ENCODE results near the gene SPSB3. TPM values are rescaled to one million over a fixed set of nuclear protein-coding genes. Genes with fewer than 3 reads are reported as not detected.

The SPSB3 gene
- total RNA-seq, 1 experiment from 2014 or later: 34.3 TPM

DNA sequence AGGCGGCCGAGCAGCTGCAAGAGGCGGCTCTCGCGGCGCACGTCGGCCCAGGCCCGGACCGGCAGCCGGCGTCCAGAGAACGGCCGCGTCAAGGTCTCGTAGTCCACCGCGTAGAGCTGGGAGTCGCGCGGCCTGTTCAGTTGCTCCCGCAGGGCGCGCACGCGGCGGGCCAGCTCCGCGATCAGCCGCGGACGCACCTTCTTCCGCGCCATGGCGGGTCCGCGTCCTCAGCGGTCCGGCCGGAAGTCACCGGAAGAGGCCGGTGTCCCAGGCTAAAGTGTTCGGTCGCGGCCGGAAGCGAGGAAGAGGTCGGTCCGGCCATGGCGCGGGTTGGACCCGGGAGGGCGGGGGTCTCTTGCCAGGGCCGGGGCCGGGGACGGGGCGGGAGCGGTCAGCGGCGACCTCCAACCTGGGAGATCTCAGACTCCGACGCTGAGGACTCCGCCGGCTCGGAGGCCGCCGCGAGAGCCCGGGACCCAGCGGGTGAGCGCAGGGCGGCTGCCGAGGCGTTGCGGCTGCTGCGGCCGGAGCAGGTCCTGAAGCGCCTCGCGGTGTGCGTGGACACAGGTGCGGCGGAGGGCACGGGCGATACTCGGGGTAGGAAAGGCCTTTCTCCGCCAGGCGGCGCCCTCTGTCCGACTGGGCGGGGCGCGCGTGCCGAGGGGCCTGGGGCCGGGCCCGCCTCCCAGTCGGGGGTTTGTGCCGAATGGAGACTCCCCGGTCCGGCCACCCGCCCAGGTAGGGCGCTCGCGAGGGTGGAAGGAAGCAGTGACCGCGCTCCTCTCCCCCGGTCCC lies 9.3 kb downstream of the SPSB3 start, which contains the start of gene MRPS34:
MRPS34 (minus strand) TSS at position 227 of the 795 bp plus-strand sequence; CDS start at position 212, 15 bp downstream.
- no peaks in the 10 kb centered on the region for H3K27me3 ChIP-seq
- DNase-seq: peak; percentile 87
- H3K9me3 ChIP-seq: no peaks in the 10 kb centered on the region
- H3K4me3 ChIP-seq: peak within 1 kb of the TSS; percentile 79
- H3K36me3 ChIP-seq: peaks cover 68% of the 10 kb centered on the region

DNA sequence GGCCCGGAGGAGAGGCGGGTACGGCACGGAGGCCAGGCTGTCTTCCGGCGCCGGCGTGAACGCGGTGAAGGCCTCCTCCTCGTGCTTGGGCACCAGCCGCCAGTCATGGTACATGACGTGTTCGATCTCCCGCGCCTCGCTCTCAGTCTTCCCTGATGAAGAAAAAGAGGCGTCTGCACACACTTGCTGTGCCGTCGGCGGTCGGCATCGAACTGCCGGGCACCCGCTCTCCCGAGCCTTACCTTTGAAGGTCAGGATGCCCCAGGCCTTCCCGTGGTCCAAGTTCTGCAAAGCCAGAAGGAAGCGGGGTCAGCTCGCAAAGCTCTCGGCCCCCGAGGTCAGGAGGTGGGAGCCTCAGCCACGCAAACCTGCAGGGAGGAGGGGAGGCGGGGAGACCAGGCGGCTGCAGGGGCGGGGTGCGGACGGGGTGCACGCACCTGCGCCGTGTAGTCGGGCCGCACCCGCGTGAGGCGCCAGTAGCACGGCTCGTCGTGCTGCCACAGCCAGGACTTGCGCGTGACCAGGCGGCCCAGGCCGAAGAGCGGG lies 9.9 kb downstream of the SPSB3 start, which contains the start of gene EME2:
EME2 (plus strand) TSS at position 449 of the 546 bp plus-strand sequence. CDS start 418 bp downstream, outside the sequence.
- DNase-seq: peak; percentile 49

DNA sequence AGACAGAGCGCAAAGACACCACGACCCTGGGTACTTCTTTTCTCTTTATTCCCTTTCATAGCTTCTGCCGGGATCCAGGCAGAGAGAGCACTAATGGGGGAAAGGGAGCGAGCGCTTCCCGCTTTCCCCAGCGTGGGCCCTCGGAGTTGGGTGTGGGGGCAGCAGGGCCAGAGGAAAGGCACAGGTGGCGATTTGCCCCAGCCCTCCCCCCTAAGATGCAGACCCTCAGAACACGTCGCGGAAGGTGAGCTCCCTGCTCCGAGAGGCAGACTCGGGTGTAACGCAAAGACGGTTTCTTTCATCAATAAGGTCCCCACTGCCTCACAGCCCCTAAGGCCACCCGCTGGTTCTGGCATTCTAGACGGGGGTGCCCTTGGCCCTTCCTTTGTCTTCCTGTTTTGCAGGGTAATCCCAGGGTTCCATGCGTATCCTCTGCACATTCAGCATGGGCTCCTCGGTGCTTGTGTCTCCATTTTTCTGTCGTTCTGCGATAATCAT lies 10.5 kb downstream of the SPSB3 start:
- DNase-seq: no peak
- Histone ChIP-seq H3K9me3 (no peaks in the 10 kb centered on the region), H3K4me3 (peak overlapping the region; percentile 79), H3K27me3 (no peaks in the 10 kb centered on the region), H3K36me3 (peaks cover 71% of the 10 kb centered on the region)

More for the DNA sequence above, 9.9 kb downstream of the SPSB3 start, which contains the start of gene EME2:
- Histone ChIP-seq H3K9me3 (no peaks in the 10 kb centered on the region), H3K36me3 (peaks cover 72% of the 10 kb centered on the region), H3K27me3 (no peaks in the 10 kb centered on the region), H3K4me3 (peak within 1 kb of the TSS; percentile 79)

DNA sequence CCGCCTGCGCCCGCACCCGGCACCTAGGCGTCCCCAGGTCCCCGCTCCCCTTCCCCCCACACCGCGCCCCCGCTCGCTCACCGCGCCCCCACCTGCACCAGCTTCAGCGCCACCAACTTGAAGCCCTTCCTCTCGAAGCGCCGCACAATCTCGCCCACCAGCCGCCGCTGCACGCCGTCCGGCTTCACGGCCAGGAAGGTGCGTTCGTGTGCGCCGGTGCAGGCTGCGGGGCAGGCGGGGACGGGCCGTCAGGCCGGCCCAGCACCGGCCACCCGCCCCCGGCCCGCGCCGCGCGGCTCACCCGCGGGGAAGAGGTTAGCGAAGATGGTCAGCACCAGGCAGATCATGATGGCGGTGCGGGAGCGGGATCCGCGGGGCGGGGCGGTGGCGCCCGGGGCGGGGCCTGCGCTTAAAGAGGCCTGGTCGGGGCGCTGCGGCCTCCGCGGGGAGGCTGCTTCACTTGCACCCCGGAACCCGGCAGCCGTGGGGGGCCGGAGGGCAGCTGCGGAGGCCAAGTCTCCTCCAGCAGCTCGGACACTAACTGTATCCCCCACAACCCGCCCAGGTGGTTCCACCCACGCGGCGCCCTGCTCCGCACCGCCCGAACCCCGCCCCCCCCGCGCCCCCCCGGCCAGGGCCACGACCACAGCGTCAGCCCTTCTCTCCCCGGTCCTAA lies 11.0 kb downstream of the SPSB3 start, which contains the start of gene NME3:
NME3 (minus strand) TSS at position 356 of the 676 bp plus-strand sequence; CDS start at position 347, 9 bp downstream.
- no peaks in the 10 kb centered on the region for H3K27me3 ChIP-seq
- H3K4me3 ChIP-seq: peak within 1 kb of the TSS; percentile 79
- H3K36me3 ChIP-seq: peaks cover 66% of the 10 kb centered on the region
- H3K9me3 ChIP-seq: no peaks in the 10 kb centered on the region
- DNase-seq: no peak

DNA sequence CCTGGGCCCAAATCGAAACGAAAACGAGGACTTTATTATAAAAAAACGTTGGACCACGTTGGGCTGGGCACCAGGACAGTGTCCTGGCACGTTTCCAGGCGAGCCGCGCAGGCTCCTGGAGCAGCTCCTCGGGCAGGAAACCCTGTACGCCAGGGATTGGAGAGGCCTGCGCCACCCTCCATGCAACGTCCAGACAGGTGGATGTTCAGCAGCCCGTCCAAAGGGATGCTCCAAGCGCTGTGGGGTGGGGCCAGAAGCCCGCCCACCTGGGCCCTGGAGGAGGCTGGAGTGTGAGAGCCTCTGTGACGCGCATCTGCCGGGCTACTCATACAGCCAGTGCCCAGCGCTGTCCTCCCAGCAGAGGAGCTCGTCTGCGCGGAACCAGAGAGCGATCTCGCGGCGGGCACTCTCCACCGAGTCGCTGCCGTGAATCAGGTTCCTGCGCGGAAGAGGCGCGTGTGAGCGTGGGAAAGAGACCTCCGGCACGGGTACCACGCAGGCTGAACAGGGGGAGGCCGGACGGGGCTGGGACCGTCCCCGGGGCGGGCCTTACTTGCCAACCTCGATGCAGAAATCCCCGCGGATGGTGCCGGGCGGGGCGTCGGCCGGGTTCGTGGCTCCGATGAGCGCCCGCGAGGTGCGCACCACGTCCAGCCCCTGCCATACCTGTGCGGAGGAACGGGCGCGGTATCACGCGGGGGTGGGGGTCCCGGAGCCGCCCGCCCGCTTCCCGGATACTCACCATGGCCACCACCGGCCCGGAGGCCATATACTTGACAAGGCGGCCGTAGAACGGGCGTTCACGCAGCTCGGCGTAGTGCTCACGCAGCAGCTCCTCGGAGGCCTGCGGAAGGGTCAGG lies 11.8 kb downstream of the SPSB3 start:
- no peak overlapping the region for H3K4me3 ChIP-seq
- peaks cover 60% of the 10 kb centered on the region for H3K36me3 ChIP-seq
- no peak for DNase-seq
- H3K9me3 ChIP-seq: no peaks in the 10 kb centered on the region
- no peaks in the 10 kb centered on the region for H3K27me3 ChIP-seq

DNA sequence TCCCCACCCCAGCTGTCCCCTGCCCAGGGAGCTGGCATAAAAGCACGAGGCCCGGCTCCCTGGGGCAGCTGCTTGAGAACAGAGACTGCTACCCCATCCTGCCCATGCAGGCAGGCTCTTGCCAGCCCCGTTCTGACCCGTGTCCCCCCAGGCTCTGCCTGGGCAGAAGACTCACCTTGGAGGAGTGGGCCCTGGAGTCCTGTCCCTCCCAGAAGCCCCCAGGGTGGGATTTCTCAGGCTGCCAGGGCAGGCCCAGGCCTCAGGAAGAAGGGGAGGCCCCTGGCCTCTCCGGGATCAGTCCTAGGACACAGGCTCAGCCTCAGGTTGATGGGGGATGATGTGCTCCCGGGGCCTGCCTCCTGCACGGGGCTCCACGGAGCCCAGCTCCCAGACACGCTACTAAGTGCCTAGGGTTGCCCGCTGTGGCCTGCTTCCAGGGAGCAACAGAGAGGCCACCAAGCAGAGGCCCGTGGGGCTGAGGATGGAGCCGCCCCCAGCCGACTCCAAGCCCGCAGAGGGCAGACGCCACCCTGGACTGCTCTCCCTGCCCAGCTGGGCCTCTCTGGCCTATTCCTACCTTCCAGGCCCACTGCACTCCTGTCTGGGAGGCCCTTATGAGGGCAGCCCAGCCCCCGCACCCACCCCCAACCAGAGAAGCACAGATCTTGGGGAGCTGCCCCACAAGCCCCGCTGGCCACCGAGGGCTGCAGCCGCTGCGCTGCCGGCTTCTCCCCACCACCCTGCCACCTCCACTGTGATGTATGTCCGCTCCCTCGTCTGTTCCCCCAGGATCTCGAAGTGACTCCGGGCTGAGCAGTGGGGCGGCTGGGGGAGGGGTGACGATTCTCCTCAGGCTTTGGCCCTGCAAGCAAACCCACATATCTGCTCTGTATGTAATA lies 12.7 kb downstream of the SPSB3 start:
- DNase-seq: no peak
- Histone ChIP-seq H3K4me3 (no peak overlapping the region), H3K27me3 (no peaks in the 10 kb centered on the region), H3K9me3 (no peaks in the 10 kb centered on the region), H3K36me3 (peaks cover 58% of the 10 kb centered on the region)

DNA sequence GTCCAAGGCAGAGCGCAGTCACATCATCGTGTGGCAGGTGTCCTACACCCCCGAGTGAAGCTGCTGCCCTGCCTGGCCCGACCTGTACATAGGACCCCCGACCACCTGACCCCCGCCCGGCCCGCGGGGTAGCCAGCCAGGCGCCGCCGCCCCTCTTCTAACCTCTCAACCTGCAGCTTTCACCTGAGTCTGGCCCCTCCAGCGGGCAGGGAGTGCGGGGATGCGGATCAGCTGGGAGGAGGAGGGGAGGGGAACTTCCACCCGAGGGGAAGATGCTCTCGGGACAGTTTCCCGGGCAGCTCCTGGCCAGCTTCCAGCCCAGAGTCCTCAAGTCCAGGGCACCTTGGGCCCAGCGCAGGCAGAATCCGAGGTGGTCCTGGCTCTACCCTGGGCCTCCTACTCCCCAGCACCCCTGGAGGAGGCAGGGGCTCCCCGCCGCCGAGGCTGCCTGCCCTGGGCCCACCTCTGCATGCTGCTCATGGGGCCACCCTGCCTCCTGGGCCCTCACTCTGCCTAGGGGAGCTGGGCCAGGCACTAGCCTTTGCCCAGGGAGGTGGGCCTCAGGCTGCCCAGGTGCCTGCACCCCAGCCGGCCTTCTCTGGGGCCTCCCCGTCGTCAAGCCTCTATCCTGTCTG lies 13.5 kb downstream of the SPSB3 start:
- Histone ChIP-seq H3K36me3 (peaks cover 60% of the 10 kb centered on the region), H3K27me3 (no peaks in the 10 kb centered on the region), H3K4me3 (no peak overlapping the region), H3K9me3 (no peaks in the 10 kb centered on the region)
- no peak for DNase-seq

DNA sequence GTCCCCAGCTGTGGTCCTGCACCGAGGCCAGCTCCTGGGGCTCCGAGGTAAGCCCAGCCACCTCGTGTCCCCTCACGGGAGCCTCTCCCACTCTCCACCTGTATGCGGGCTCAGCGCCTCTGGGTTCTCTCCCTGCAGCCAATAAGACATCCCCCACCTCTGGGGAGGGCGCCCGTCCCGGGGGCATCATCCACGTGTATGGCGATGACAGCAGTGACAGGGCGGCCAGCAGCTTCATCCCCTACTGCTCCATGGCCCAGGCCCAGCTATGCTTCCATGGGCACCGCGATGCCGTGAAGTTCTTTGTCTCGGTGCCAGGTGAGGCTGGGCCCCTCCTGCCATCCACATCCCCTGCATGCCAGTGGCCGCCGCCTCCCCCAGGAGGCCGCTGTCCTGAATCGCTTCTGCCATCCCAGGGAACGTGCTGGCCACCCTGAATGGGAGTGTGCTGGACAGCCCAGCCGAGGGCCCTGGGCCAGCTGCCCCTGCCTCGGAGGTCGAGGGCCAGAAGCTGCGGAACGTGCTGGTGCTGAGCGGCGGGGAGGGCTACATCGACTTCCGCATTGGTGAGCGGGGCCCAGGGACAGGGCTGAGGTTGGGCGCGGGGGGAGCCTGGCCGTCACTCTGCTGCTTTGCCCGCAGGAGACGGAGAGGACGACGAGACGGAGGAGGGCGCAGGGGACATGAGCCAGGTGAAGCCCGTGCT lies 14.2 kb downstream of the SPSB3 start:
- no peak for DNase-seq
- H3K9me3 ChIP-seq: no peaks in the 10 kb centered on the region
- H3K4me3 ChIP-seq: no peak overlapping the region
- peaks cover 64% of the 10 kb centered on the region for H3K36me3 ChIP-seq
- no peaks in the 10 kb centered on the region for H3K27me3 ChIP-seq

DNA sequence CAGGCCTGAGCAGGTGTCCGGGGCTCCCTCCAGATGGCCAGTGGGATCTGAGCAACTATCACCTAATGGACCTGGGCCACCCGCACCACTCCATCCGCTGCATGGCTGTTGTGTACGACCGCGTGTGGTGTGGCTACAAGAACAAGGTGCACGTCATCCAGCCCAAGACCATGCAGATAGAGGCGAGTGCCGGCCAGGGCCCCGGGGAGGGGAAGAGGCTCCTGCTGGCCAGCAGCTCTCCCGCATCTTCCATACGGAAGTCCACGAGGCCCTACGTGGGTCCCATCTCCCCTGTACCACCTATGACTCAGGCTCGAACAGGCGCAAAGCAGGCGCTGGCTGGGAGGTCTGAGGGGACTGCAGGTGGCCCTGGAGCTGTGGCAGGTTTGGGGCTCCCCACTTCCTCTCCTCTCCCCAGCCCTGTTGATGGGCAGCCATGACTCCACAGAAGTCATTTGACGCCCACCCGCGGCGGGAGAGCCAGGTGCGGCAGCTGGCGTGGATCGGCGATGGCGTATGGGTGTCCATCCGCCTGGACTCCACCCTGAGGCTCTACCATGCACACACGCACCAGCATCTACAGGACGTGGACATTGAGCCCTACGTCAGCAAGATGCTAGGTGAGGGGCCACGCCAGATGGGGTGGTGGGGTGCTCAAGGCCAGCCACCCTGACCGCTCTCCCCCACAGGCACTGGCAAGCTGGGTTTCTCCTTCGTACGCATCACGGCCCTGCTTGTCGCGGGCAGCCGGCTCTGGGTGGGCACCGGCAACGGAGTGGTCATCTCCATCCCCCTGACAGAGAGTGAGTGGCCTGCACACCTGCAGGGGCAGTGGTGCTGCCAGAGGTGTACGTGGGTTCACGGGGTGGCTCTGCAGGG lies 15.0 kb downstream of the SPSB3 start:
- no peaks in the 10 kb centered on the region for H3K9me3 ChIP-seq
- no peak overlapping the region for H3K4me3 ChIP-seq
- DNase-seq: no peak
- no peaks in the 10 kb centered on the region for H3K27me3 ChIP-seq
- H3K36me3 ChIP-seq: peaks cover 67% of the 10 kb centered on the region

DNA sequence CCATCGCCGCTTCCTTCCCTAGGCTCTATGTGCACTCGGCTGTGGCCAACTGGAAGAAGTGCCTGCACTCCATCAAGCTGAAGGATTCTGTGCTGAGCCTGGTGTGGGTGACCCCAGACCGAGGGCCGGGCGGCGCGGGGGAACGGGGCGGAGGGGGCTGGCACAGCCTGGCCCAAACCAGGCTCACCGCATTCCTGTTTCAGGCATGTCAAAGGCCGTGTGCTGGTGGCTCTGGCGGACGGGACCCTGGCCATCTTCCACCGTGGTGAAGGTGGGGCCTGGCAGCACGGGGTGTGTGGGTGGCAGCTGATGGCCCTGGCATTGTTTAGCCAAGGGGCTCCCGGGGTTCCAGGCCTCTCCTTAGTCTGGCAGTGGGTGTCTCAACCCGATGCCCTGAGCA lies 15.7 kb downstream of the SPSB3 start:
- no peak for DNase-seq
- peaks cover 65% of the 10 kb centered on the region for H3K36me3 ChIP-seq
- H3K27me3 ChIP-seq: no peaks in the 10 kb centered on the region
- H3K4me3 ChIP-seq: no peak overlapping the region
- no peaks in the 10 kb centered on the region for H3K9me3 ChIP-seq

DNA sequence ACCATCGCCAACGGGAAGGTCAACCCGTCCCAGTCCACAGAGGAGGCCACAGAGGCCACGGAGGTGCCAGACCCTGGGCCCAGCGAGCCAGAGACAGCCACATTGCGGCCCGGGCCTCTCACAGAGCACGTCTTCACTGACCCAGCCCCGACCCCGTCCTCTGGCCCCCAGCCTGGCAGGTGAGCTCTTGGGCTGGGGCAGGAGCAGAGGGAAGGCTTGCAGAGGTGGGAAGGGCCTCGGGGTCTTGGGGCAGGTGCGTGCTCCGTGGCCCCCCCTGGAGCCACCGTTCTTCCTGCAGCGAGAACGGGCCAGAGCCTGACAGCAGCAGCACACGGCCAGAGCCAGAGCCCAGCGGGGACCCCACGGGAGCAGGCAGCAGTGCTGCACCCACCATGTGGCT lies 16.1 kb downstream of the SPSB3 start:
- Histone ChIP-seq H3K36me3 (peaks cover 65% of the 10 kb centered on the region), H3K9me3 (no peaks in the 10 kb centered on the region), H3K27me3 (no peaks in the 10 kb centered on the region), H3K4me3 (no peak overlapping the region)
- no peak for DNase-seq

DNA sequence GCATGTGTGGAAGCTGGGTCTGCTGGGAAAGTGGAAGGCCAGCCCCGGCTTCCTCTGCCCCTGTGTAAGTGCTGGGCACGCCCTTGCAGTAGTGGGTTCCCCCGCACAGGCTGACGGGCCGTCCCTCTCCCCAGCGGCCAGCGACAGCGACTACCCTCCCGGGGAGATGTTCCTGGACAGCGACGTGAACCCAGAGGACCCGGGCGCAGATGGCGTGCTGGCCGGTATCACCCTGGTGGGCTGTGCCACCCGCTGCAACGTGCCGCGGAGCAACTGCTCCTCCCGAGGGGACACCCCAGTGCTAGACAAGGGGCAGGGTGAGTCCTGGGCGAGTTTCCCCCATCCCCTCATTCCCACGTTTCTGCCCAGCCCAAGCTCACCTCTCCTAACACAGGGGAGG lies 16.5 kb downstream of the SPSB3 start:
- no peak overlapping the region for H3K4me3 ChIP-seq
- peaks cover 63% of the 10 kb centered on the region for H3K36me3 ChIP-seq
- no peak for DNase-seq

DNA sequence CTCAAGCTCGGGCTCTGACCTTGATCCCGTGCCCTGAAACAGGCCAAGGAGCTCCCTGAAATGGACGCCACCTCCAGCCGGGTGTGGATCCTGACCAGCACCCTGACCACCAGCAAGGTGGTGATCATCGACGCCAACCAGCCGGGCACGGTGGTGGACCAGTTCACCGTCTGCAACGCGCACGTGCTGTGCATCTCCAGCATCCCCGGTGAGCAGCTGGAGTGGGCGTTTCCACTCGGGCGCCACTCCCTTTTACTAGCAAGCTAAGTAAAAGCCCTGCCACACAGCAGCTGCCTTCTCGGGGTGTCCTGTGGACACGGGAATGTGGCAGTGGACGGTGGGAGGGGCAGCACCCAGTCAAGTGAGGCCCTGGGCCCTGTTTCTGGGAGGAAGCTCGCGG lies 17.4 kb downstream of the SPSB3 start:
- Histone ChIP-seq H3K36me3 (peaks cover 63% of the 10 kb centered on the region), H3K4me3 (no peak overlapping the region), H3K27me3 (no peaks in the 10 kb centered on the region), H3K9me3 (no peaks in the 10 kb centered on the region)
- no peak for DNase-seq

More for the DNA sequence above, 16.5 kb downstream of the SPSB3 start:
- no peaks in the 10 kb centered on the region for H3K27me3 ChIP-seq
- H3K9me3 ChIP-seq: no peaks in the 10 kb centered on the region

Data from MG63 (cell line).